Frontal cortex (tissue), 4 donors: ENCODE measurements around the gene CCER1. TPM values are rescaled to one million over a fixed set of nuclear protein-coding genes. Genes with fewer than 3 reads are reported as not detected.

Source experiments
- DNase-seq, 2 donors: peaks; one replicate each; pipeline ENCODE4 v3.0.0; 2012; ENCODE audit warnings: low spot score in 2 of 2
- FAIRE-seq: peaks from 2 replicates; lab custom pipeline; 2012; peaks lifted over from hg19 to GRCh38; lab: Jason Lieb, UNC
- total RNA-seq: library from RNA; depleted of rRNA; stranded (reverse); fragments of >200 nt; gene quantifications from one replicate; pipeline ENCODE4 v1.2.3, GENCODE V29; 2014
- donor health status: control.
- donor health status: control.
- donor health status: control.

The CCER1 gene
- total RNA-seq, 1 donor from 2014 or later, result not detected

DNA sequence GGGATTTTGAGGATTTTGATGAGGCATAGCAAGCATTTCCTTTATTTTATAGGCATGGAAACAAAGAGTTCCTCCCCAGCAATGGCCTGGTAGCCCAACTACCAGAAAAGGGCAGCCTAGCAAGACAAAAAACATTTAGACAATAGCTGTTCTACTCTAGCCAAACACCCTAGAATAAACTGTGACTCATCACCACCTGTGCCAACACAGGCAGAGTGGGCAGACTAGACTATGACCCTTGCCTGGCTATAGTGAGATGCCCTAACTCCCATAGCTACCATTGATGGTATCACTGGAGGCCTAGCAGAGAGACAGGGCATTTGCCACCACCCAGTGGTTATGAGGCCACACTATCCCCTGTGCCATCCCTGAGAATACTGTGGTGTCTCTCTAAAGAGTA is 15.5 kb upstream of the CCER1 start:
- FAIRE-seq (no peak), DNase-seq (no peak)

- DNase-seq, result no peak
- FAIRE-seq, result no peak
These were observed 14.9 kb upstream of the CCER1 start for GRCh38 chr12:90969851-90970250.

DNA sequence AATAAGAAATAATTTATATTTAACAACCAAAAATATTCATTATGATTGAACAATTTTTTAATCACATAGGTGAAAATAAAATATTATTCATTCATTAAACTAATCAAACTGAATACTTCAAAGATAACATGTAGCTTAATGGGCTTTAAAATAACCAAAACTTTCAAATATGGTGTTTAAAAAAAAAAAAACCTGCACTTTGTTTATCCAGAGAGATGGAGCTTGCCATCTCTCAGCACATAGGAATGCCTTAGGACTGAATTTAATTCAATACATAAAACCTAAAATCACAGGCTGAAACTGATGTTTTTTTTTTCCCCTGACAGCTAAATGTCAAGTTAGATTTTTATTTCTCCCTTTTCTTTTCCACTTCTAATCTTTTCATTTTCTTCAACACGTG is 14.4 kb upstream of the CCER1 start:
- FAIRE-seq (no peak), DNase-seq (no peak)

GRCh38 chr12:90965204-90965603 is 10.2 kb upstream of the CCER1 start:
- DNase-seq (no peak), FAIRE-seq (no peak)

DNA sequence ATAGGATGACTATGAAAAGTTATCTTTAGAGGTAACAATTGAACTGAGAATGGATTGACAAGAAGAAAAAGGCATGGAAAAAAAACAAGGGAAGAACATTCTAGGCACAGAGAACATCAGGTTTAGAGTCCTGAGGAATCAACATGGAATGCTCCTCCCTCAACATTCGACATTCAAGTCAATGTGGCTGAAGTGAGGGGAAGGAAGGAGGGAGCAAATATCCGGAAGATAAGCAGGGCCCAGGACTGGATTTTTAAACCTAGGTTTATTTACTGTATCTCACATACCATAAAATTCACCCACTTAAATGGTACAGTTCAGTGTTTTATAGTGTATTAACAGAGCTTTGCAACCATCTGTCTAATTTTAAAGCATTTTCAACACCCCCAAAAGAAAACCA is 9.6 kb upstream of the CCER1 start:
- no peak for FAIRE-seq
- no peak for DNase-seq

DNA sequence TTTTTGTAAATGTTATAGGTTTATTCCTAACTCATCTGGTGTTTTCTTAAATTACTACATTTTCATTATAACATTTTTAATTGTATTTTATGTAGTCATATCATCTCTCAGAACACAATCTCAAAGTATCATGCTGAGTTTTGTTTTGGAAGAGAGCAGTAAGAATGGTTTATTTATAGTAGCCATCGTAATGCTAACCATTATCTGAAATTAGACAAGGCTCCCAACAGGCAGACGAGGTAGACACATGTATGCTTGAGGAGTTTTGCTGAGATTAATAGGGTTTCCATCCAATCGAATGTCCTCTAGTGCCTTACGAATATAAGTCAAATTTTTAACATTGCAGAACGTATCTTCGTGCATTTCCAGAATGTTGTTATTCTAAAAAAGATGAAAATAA is 9.0 kb upstream of the CCER1 start:
- DNase-seq (no peak), FAIRE-seq (no peak)

GRCh38 chr12:90961154-90961553 is 6.2 kb upstream of the CCER1 start:
- DNase-seq (no peak), FAIRE-seq (no peak)

DNA sequence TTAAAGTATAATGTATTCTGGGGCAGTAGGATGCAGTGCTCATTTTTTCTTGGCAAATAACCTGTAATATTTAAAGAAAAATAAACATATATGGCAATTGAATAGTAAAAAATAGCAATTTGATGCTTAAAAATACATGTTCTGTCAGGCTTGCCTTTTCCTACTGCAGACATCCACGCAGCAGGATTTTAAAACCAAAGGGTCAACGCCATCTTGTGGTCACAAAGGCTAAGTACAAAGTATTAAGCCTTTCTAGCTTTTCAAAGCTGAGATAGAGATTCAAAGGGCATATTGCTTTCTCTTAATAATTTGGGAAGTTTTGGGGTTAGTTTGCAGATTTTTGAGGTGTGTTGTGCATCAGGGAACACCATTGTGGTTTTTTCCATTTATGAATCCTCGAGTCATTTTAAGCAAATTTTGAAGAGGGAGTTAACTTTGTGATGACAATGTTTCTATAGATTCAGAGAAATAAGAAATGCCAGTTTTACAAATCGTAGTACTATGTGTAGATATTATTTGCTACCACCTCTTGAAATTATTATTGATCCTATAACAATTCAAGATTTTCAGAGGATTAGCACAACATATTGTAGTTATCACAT is 4.7 kb upstream of the CCER1 start:
- FAIRE-seq, result peak; percentile 75

DNA sequence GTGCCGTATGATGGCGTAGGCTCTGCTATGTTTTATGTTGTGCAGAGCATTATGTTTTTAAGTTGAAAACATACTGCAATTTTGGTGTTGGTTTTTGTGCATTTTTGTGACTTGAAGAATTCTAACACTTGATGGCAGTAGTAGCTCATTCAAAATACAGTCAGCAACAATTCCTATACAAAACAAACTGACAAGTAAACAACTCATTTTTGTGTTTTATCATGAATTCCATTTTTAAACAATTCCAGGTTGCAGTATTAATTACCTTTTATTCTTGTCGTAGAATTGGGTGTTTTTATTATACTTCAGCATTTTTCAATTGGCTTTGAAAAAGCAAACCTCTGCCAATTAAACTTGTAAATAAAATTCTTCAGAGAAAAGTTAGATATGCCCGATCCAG is 4.1 kb upstream of the CCER1 start:
- no peak for DNase-seq
- FAIRE-seq, result no peak

More for the DNA sequence above, 4.7 kb upstream of the CCER1 start:
- no peak for DNase-seq

GRCh38 chr12:90958347-90958746 is 3.4 kb upstream of the CCER1 start:
- DNase-seq (no peak), FAIRE-seq (no peak)

GRCh38 chr12:90954428-90954827 is 548 bp downstream of the CCER1 start:
- no peak for FAIRE-seq
- DNase-seq, result no peak

DNA sequence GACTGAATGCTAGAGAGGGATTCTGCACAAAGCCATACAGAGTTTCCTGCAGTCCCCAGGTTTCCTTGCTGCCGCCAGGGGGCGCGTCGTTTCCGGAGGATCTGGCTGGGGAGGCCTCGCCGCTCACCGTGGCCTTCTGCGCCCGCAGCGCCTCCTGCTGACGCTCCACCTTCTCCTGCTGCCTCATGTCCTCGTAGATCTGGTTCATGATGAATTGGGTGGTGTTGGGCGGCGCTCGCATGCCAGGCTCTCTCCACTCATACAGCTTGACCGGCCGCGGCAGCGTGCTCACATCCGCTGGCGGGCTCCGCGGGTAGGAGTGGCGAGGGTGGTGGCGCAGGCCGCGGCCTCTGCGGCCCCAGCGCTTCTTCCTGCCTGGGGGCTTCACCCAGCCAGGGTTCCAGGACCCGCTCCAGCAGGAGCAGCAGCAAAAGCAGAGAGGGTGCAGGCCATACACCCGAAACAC is 987 bp downstream of the CCER1 start:
- no peak for FAIRE-seq

DNA sequence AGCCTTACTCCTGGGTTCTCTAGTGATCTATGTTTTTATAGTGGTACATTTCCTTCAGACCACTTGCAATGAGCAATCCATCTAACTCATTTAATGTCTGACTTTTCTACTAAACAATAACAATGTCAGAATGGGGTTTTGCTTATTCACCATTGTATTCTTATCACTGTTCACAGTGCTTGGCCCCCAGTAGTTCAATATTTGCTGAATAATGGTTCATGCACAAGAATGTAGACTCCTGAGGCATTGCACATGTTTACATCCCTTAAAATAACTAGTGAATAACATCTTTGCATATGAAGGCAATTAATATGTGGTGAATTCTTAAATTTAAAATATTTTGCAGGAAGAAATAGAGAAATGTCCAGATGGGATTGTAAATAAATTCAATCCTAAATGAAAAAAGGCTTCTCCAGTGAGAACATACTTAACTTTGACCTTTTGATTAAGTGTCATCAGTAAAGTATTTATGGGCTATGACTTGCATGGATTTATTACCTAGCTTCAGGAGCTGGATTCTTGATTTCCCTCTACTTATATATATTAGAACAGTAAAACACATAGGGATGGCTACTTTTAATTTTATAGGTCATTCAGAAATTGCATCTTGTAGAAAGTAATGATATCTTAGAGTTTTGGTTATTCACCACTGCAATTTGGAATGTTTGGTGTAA is 3.4 kb downstream of the CCER1 start:
- FAIRE-seq, result no peak

More for the DNA sequence above, 987 bp downstream of the CCER1 start:
- DNase-seq, result no peak

GRCh38 chr12:90947869-90948268 is 7.1 kb downstream of the CCER1 start:
- FAIRE-seq (no peak), DNase-seq (no peak)

More for the DNA sequence above, 3.4 kb downstream of the CCER1 start:
- no peak for DNase-seq

DNA sequence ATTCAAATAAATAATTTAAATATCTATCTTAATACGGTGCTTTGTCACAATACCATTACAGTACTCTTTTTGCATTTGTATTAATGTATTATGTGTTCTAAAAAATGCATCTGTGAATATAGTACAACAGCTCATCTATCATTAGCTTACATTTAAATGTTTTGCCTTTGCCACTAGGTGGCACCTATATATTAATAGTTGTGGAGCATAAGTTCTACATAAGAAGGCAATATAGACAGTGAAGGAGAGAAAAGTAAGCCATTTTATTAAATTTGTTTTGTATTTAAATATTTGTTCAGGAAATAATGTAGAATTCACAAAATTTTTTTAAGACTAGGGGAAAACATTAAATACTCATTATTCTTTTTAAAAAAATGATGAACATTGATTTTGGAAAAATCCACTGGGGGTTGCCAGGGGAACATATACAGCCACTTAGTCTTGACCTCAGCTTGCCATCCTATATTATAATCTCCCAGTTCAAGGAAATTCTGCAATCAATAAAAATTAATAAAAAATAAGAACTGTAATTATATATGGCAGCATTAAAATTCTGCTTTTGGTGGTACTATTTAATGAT is 9.8 kb downstream of the CCER1 start:
- FAIRE-seq (peak; percentile 95), DNase-seq (no peak)

GRCh38 chr12:90943255-90943654 is 11.7 kb downstream of the CCER1 start:
- no peak for DNase-seq
- no peak for FAIRE-seq

DNA sequence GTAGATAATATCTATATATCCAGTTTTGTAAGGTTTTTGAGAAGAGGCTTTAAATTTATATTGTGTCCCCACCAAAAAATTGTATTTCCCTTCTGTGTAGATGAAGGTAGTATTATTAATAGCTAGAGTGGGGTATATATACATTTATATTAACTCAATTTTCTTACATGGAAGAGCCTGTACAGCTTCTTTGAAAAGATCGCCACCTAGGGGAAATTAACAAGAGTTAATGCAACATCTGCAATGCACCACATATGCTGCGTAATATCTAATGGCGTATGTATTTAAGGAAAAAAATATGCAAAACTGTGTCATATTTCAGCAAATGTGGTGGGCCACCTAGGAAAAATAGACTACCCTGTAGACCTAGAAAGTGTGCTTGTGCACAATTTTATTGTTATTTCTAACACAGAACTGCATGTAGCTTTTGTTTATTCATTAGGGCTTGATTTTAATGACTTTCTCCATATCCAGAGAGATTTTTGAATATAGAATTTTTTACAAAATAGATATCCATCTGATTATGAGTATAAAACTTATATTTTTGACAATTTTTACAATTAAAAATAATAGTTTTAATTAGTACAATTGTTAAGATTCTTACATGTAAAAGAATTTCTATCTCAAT is 14.0 kb downstream of the CCER1 start:
- FAIRE-seq (peak; percentile 77), DNase-seq (no peak)

DNA sequence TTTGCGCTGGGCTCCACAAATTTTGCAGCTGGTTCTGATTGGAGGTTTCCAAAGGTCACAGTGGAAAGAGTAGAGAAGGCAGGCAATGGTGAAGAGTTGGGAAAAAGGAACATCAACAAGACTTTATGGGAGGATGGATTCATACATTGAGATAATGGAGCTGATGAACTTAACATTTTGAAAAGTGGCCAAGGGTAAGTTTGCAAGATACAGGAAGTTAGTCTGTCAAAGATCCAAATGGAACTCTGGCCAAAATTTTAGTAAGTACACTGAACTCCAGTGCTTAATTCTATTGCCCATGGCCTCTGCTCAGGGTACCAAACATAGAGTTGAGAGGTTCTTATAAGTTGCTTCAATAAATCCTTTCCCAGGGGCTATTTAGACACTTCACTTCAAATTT is 15.6 kb downstream of the CCER1 start:
- no peak for FAIRE-seq

DNA sequence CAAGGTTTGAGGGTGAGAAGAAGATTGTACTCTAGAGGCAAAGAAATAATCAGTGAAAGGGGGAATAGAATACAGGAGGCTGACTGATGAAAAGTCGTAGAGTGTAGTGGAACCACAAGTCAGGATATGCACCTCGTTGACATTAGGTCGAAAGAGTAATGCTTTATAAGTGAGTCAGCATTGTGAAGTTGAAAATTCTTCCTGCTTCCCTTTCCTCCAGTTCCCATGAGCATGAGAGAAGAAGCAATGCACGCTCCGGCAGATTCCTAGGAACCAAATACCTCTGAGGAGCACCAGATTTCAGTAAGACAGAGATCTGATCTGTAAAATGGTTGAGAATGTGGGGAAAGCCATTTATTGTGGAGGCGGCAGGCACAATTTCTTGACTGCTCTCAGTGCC is 16.5 kb downstream of the CCER1 start:
- FAIRE-seq, result no peak
- no peak for DNase-seq

More for the DNA sequence above, 15.6 kb downstream of the CCER1 start:
- no peak for DNase-seq

DNA sequence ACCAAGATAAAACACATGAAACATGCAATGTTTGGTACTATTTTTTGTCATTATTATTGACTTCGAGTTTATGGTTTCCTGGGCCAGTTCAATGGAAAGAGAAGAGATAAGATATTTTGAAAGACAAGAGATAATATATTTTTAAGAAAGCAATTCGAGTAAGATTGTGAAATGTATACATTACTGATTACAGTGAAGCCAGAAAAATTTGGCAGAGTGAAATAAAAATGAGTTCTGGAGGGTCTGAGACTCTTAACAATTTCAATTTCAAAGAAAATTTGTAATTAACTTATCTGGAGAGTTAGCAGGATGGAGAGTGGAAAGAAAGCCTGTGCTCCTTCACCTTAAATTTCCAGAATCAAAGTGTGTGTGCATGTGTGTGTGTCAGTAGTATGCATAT is 17.3 kb downstream of the CCER1 start:
- FAIRE-seq, result no peak
- DNase-seq, result no peak
